Smooth muscle cell of the pulmonary artery (primary cell): ENCODE data around the gene KCTD19. TPM values are rescaled to one million over a fixed set of nuclear protein-coding genes. Genes with fewer than 3 reads are reported as not detected.

Experiments
- total RNA-seq: library from RNA; depleted of rRNA; stranded (reverse); fragments of >200 nt; gene quantifications from 2 replicates; pipeline ENCODE4 v1.2.3, GENCODE V29; 2014

The KCTD19 gene
- under 0.01 and 0.03 TPM in 2 replicates for total RNA-seq

DNA sequence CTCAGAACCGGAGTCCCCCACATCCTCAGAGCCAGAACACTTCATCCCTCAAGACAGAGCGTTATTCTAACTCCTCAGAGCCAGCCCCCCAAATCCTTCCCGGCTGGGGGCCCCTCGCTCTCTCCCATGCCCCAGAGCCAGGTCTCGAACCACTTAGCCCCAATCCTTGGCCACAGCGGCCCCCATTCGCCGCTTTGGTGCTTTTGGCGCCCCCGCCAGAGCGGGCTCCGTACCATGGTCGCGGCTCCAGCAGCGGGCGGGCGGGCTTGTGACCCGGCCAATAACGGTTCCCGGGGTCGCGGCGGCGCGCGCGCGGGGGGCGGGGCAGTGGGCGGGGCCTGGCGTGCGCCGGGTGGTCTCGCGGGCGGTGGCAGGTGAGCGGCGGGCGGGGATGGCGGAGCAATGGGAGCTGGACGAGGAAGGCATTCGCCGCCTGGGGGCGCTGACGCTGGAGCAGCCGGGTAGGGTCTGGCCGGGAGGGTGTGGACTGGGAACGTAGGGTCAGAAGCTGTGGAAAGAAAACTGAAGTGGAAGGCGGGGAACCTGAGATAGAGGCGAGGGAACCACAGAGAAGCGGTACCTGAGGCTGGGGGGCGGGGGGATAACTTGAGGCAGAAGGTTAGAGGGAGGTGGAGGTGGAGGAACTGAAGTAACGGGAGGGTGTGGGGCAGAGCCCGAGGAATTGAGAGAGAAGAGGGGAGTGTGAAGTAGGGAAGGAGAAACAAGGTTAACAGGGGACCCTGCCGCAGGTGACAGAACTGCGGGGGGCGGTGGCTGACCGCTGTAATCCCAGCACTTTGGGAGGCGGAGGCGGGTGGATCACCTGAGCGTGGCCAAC, at the start of gene KCTD19, which contains the start of gene LRRC36:
TSS of gene KCTD19 (minus strand) at position 270 of the 838 bp plus-strand sequence. CDS start at position 236, 34 bp downstream.
TSS of gene LRRC36 (plus strand) at position 344 of the 838 bp plus-strand sequence. CDS start at position 392, 48 bp downstream.

GRCh38 chr16:67279296-67280089, 47.0 kb downstream of the KCTD19 start, which contains the start of gene PLEKHG4:
Gene PLEKHG4 (plus strand): TSS chr16:67279532. CDS start chr16:67280045, 513 bp downstream.

DNA sequence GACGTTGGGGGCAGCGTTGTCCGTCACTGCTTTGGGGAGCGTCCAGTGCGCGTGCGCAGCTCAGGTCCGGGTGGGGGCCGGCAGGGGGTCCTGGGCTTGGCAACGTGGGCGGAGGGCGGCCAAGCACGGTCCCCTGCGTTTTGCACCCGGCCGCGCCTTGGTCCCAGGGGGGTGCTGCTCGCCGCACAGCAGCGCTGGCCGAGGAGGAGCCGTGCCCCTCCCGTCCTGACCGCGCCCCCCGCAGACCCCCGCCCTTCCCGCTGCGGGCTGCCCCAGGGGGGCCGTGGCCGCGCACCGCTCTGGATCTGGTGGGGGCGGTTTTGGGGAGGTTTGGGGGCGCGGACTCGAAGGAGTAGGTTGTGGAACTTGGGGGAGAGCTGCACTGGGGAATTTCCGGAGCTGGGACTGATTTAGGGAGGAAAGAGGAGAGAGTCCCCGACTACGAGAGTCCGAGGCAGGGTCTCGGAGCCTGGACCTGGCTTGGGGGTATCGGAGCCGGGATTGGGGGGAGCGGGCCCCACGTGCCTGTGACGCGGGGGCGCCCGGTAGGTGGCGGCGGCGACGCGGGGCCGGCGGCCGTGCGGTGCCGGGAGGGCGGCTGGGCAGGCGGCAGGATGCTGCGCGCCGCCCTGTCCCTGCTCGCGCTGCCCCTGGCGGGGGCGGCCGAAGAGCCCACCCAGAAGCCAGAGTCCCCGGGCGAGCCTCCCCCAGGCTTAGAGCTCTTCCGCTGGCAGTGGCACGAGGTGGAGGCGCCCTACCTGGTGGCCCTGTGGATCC, 78.0 kb downstream of the KCTD19 start, which contains the start of gene SLC9A5:
TSS of gene SLC9A5 (plus strand) at position 579 of the 777 bp plus-strand sequence. CDS start at position 615, 36 bp downstream.

GRCh38 chr16:67247192-67248072, 79.1 kb downstream of the KCTD19 start, which contains the start of gene FHOD1:
Gene FHOD1 (minus strand): TSS chr16:67247481. CDS start chr16:67247410, 71 bp downstream.

Other genes with a start within 250 kb of the KCTD19 start
- gene PHAF1, start 216.8 kb downstream of the KCTD19 start, total RNA-seq = 20.0 and 22.0 TPM in 2 replicates
- 47.2 and 55.1 TPM in 2 replicates for gene B3GNT9, start 175.7 kb downstream of the KCTD19 start, total RNA-seq
- gene TRADD, start 166.8 kb downstream of the KCTD19 start, total RNA-seq = 18.2 and 18.9 TPM in 2 replicates
- gene FBXL8, start 166.8 kb downstream of the KCTD19 start, total RNA-seq = 11.9 and 12.8 TPM in 2 replicates
- 12.1 and 23.0 TPM in 2 replicates for gene HSF4, start 162.0 kb downstream of the KCTD19 start, total RNA-seq
- 42.4 and 43.0 TPM in 2 replicates for gene NOL3, start 156.2 kb downstream of the KCTD19 start, total RNA-seq
- 16.9 and 20.5 TPM in 2 replicates for gene MATCAP1, start 142.8 kb downstream of the KCTD19 start, total RNA-seq
- 0.13 TPM in 1 of 2 replicates, not detected in the other for gene EXOC3L1, start 136.6 kb downstream of the KCTD19 start, total RNA-seq
- 44.6 and 64.7 TPM in 2 replicates for gene E2F4, start 134.6 kb downstream of the KCTD19 start, total RNA-seq
- 0.26 and 0.76 TPM in 2 replicates for gene ELMO3, start 127.6 kb downstream of the KCTD19 start, total RNA-seq
- gene TMEM208, start 99.6 kb downstream of the KCTD19 start, total RNA-seq = 25.4 and 28.7 TPM in 2 replicates
- 20.7 and 36.2 TPM in 2 replicates for gene FHOD1, start 79.3 kb downstream of the KCTD19 start, total RNA-seq
- gene SLC9A5, start 77.8 kb downstream of the KCTD19 start, total RNA-seq = 3.4 and 4.2 TPM in 2 replicates
- 34.1 and 51.4 TPM in 2 replicates for gene PLEKHG4, start 47.2 kb downstream of the KCTD19 start, total RNA-seq
- 0.17 TPM in 1 of 2 replicates, not detected in the other for gene LRRC36, start 74 bp upstream of the KCTD19 start, total RNA-seq
- 1.2 and 1.6 TPM in 2 replicates for gene TPPP3, start 66.8 kb upstream of the KCTD19 start, total RNA-seq
- gene ZDHHC1, start 89.7 kb upstream of the KCTD19 start, total RNA-seq = 8.1 and 10.5 TPM in 2 replicates
- gene HSD11B2, start 104.4 kb upstream of the KCTD19 start, total RNA-seq = 0.20 TPM in 1 of 2 replicates, not detected in the other
- 100 and 107 TPM in 2 replicates for gene ATP6V0D1, start 154.4 kb upstream of the KCTD19 start, total RNA-seq
- gene AGRP, start 156.8 kb upstream of the KCTD19 start, total RNA-seq = not detected in 2 replicates
- gene RIPOR1, start 202.1 kb upstream of the KCTD19 start, total RNA-seq = 64.4 and 104 TPM in 2 replicates
- gene CTCF, start 235.8 kb upstream of the KCTD19 start, total RNA-seq = 16.6 and 21.2 TPM in 2 replicates